ENCODE measurements around the gene RPL36AL.

- no peak for TF ChIP-seq CTCF (conservative IDR thresholded peaks at IDR 0.05; ENCODE audit: low read depth, low read length)
- no peak for TF ChIP-seq SMC3 (IDR thresholded peaks at IDR 0.05; ENCODE audit: low read depth, low read length)
- no peak for TF ChIP-seq RFX5 (IDR thresholded peaks at IDR 0.05; ENCODE audit: low read depth, low read length)
These were observed 21.3 kb upstream of the RPL36AL start for GRCh38 chr14:49641697-49642129.
